Breast epithelium (tissue), 4 donors: ENCODE data around the gene SERINC5. TPM values are rescaled to one million over a fixed set of nuclear protein-coding genes. Genes with fewer than 3 reads are reported as not detected.

Source experiments
- DNase-seq, 2 donors: peaks; one replicate each; pipeline ENCODE4 v3.0.0-alpha.2; 2019; ENCODE audit warnings: low spot score in 2 of 2
- H3K27ac ChIP-seq, 2 donors: fragments of 200-600 bp; sonication (generic) in 1 of 2; one replicate each; pipeline ENCODE4 v1.5.1; 2016 to 2019; ENCODE audit warnings: mild to moderate bottlenecking in 1 of 2
- H3K27me3 ChIP-seq, 2 donors: fragments of 200-600 bp; sonication (generic) in 1 of 2; one replicate each; pipeline versions ENCODE4 v1.5.1 to v1.6.0; 2017 to 2019; ENCODE audit warnings: control low read depth in 1 of 2, mild to moderate bottlenecking in 1 of 2
- H3K36me3 ChIP-seq: fragments of 200-600 bp; one replicate; pipeline ENCODE4 v1.5.1; 2019
- H3K4me1 ChIP-seq, 2 donors: fragments of 200-600 bp; sonication (generic); one replicate each; pipeline ENCODE4 v1.5.1; 2016 to 2019; ENCODE audit warnings: control low read depth in 1 of 2
- H3K4me3 ChIP-seq, 3 donors: fragments of 200-600 bp; sonication (generic); 1 replicate in 2 of 3; 2 replicates in 1 of 3; pipeline ENCODE4 v1.5.1; 2016 to 2019; ENCODE audit warnings: mild to moderate bottlenecking in 3 of 3, moderate library complexity in 2 of 3
- H3K9me3 ChIP-seq, 2 donors: fragments of 200-600 bp; sonication (generic) in 1 of 2; one replicate each; pipeline ENCODE4 v1.5.1; 2016 to 2019; ENCODE audit warnings: control low read depth in 1 of 2
- POLR2A ChIP-seq: fragments of 450-650 bp; IDR thresholded peaks from one replicate; pipeline ENCODE4 v1.6.1; 2016; ENCODE audit warnings: antibody characterized with exemption, mild to moderate bottlenecking, moderate library complexity
- POLR2AphosphoS5 ChIP-seq, 3 donors: sonication (generic); formaldehyde crosslinking; IDR thresholded peaks; one replicate each; pipeline ENCODE4 v1.6.1; 2017; ENCODE audit warnings: antibody characterized with exemption in 3 of 3
- intact Hi-C: fragments of 100-400 bp; cut with DNase I; formaldehyde crosslinking; loops from one replicate; pipeline ENCODE4 v1.15.1; 2023; ENCODE audit warnings: low total_unique reads
- total RNA-seq, 3 donors: library from RNA; depleted of rRNA; stranded (reverse); fragments of >200 nt; gene quantifications; one replicate each; pipeline ENCODE4 v1.1.0, GENCODE V29; 2016
- TF ChIP-seq, protein P1 (sequence below), 3 donors: fragments of 450-650 bp; IDR thresholded peaks; one replicate each; pipeline ENCODE4 v1.5.1; 2016 to 2017; ENCODE audit warnings: antibody characterized with exemption in 3 of 3, mild to moderate bottlenecking in 3 of 3, moderate library complexity in 3 of 3

Gene SERINC5
- total RNA-seq, 3 donors from 2014 or later = 12.6 to 32.9 (median 28.5) TPM

DNA sequence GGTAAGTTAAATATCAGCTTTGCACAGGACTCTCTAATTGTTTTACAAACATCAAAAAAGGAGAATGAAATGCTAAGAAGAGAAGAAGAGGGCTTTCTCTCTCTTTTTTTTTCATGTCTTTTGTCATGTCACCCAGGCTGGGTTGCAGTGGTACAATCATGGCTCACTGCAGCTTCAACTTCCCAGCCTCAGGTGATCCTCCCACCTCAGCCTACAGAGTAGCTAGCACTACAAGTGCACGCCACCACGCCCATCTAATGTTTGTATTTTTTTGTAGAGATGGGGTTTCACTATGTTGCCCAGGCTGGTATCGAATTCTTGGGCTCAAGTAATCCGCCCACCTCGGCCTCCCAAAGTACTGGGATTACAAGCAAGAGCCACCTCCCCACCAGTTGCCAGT is 18.6 kb downstream of the SERINC5 start:
- H3K27ac ChIP-seq = no peak overlapping the region
- DNase-seq = no peak
- H3K27me3 ChIP-seq = no peaks in the 10 kb centered on the region
- TF ChIP-seq POLR2A (no peak), POLR2AphosphoS5 (IDR thresholded peaks at IDR 0.05) (no peak)
- TF ChIP-seq, protein P1, sequence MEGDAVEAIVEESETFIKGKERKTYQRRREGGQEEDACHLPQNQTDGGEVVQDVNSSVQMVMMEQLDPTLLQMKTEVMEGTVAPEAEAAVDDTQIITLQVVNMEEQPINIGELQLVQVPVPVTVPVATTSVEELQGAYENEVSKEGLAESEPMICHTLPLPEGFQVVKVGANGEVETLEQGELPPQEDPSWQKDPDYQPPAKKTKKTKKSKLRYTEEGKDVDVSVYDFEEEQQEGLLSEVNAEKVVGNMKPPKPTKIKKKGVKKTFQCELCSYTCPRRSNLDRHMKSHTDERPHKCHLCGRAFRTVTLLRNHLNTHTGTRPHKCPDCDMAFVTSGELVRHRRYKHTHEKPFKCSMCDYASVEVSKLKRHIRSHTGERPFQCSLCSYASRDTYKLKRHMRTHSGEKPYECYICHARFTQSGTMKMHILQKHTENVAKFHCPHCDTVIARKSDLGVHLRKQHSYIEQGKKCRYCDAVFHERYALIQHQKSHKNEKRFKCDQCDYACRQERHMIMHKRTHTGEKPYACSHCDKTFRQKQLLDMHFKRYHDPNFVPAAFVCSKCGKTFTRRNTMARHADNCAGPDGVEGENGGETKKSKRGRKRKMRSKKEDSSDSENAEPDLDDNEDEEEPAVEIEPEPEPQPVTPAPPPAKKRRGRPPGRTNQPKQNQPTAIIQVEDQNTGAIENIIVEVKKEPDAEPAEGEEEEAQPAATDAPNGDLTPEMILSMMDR (IDR thresholded peaks at IDR 0.05) = no peak
- H3K4me3 ChIP-seq = no peak overlapping the region
- intact Hi-C loops = no loop called here
- H3K9me3 ChIP-seq = no peaks in the 10 kb centered on the region
- no peaks in the 10 kb centered on the region for H3K36me3 ChIP-seq
- peaks cover 0 to 3% of the 10 kb centered on the region in 2 donors for H3K4me1 ChIP-seq

DNA sequence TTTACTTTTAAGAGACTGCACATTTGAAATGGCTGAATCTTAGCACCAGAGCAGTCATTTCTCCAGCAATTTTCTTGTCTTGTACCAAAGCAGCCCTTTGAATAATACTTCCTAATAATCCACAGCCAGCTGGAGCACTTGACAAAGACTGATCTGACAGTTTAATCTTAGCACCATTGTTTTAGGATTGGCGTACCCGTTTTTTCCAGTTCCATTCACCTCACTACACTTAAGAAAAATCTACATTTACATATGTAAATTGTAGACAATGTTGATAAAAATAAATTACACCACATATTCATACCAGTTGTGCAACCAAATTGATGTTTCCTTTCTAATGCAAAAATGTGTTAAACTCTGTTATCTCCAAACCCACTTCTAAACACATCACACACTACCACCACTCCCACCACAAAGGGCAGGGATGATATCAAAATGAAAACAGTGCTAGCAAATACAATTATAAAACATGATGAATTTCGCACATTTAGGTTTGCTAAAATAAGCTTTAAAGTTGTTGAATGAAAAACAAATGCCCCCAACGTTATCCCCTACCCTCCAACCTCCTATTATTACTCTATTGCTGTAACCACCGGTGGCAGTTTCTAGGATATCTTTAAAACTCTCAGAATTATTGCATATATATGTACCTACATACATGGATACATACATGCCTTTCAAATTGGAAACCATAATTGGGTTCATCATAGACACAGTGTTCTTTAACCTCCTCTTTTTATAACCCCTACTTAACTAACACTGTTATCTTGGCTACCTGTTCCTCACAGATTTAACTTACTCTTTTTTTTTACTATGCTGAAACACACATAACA is 21.5 kb downstream of the SERINC5 start:
- Histone ChIP-seq H3K4me1 (peaks cover 3 to 4% of the 10 kb centered on the region in 2 donors), H3K9me3 (no peaks in the 10 kb centered on the region), H3K27me3 (no peaks in the 10 kb centered on the region), H3K4me3 (no peak overlapping the region), H3K36me3 (no peaks in the 10 kb centered on the region), H3K27ac (no peak overlapping the region)
- no peak for TF ChIP-seq POLR2A
- no peak for TF ChIP-seq POLR2AphosphoS5 (IDR thresholded peaks at IDR 0.05)
- TF ChIP-seq, protein P1 (IDR thresholded peaks at IDR 0.05) = no peak
- no peak for DNase-seq
- intact Hi-C loops = no loop called here

- TF ChIP-seq, protein P1 (IDR thresholded peaks at IDR 0.05) = no peak
- no peak for TF ChIP-seq POLR2AphosphoS5 (IDR thresholded peaks at IDR 0.05)
- no peak for TF ChIP-seq POLR2A
- Histone ChIP-seq H3K4me1 (peaks cover 0 to 4% of the 10 kb centered on the region in 2 donors), H3K9me3 (no peaks in the 10 kb centered on the region), H3K27me3 (no peaks in the 10 kb centered on the region), H3K27ac (no peak overlapping the region), H3K36me3 (no peaks in the 10 kb centered on the region), H3K4me3 (no peak overlapping the region)
- intact Hi-C loops = no loop called here
- no peak for DNase-seq
Measured at GRCh38 chr5:80231693-80232092, 24.2 kb downstream of the SERINC5 start.

- Histone ChIP-seq H3K4me1 (peaks cover 0 to 4% of the 10 kb centered on the region in 2 donors), H3K4me3 (no peak overlapping the region), H3K9me3 (no peaks in the 10 kb centered on the region), H3K27me3 (no peaks in the 10 kb centered on the region), H3K27ac (no peak overlapping the region), H3K36me3 (no peaks in the 10 kb centered on the region)
- DNase-seq = no peak
- no peak for TF ChIP-seq POLR2AphosphoS5 (IDR thresholded peaks at IDR 0.05)
- TF ChIP-seq POLR2A = no peak
- TF ChIP-seq, protein P1 (IDR thresholded peaks at IDR 0.05) = no peak
- intact Hi-C loops = no loop called here
Measured at GRCh38 chr5:80231243-80231642, 24.6 kb downstream of the SERINC5 start.

DNA sequence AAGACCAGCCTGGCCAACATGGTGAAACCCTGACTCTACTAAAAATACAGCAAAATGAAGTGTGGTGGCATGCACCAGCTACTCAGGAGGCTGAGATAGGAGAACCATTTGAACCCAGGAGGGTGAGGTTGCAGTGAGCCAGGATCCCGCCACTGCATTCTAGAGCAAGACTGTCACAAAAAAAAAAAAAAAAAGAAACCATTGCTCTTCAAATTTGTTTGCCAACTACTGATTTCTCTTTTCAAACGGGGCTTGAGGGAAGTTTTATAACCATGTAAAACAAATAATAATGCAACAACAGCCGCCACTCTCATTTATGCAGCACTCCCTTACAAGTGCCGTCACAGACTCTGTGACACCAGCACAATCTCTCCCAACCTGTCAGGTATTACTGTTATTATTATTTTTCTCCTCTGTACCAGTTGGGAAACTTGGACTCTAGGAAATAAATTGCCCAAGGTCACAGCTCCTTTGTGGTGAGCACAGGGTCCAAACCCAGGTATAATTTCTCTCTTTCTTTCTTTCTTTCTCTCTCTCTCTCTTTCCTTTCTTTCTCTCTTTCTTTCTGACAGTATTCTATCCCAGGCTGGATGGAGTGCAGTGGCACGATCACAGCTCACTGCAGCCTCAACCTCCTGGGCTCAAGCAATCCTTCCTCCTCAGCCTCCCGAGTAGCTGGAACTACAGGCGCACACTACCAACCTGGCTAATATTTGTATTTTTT is 25.4 kb downstream of the SERINC5 start:
- H3K4me3 ChIP-seq = no peak overlapping the region
- no peak for DNase-seq
- intact Hi-C loops = no loop called here
- H3K27ac ChIP-seq = peak overlapping the region in 1 of 2 donors; percentile 14
- H3K9me3 ChIP-seq = no peaks in the 10 kb centered on the region
- no peaks in the 10 kb centered on the region for H3K27me3 ChIP-seq
- H3K4me1 ChIP-seq = peaks cover 0 to 4% of the 10 kb centered on the region in 2 donors
- TF ChIP-seq, protein P1 (IDR thresholded peaks at IDR 0.05) = no peak
- no peak for TF ChIP-seq POLR2A
- TF ChIP-seq POLR2AphosphoS5 (IDR thresholded peaks at IDR 0.05) = no peak
- no peaks in the 10 kb centered on the region for H3K36me3 ChIP-seq
